HG02943 (cell line): ENCODE measurements around the gene IL1RAPL1.

Experiments
- ATAC-seq: cut with Tn5 transposase; IDR thresholded peaks from one replicate; pipeline ENCODE4 v1.9.1; 2021; ENCODE audit warnings: mild to moderate bottlenecking, low read depth, moderate library complexity; ENCODE audit not compliant: unreplicated experiment

The IL1RAPL1 gene

DNA sequence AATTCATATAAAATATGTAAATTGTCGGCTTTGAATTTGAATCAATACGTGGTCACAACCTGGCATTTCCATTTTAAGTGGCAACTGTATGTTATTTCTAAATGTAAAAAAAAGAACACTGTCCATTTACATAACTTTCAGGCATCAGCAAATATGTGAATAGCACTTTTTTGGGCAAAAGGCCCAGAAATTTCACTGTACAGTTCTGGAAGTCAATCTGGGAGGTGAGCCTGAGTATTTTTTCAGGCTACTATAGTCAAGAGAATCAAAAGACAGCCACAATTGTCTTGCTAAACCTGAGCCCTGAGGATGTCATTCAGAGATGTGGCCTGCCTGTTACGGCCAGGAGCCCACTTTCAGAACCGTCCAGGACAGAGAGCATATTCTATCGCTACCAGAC lies 1084.2 kb downstream of the IL1RAPL1 start:
- ATAC-seq = no peak

DNA sequence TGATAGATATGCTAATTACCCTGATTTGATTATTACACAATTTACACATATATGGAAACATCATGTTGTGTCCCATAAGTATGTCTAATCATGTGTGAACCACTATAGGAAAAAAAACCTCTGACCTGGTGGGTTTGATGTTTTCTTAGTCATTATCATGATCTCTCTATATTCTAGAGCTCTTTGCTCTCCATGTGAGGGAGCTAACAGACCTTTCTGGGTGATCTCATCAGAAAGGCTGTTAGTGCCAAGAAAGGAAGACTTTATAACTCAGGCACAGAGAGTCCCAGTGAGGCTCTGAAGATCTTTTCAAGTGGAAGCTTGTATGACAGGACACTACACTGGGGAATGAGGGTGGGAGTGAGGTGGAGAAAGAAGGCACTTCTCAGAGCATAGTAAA lies 1100.4 kb downstream of the IL1RAPL1 start:
- no peak for ATAC-seq

DNA sequence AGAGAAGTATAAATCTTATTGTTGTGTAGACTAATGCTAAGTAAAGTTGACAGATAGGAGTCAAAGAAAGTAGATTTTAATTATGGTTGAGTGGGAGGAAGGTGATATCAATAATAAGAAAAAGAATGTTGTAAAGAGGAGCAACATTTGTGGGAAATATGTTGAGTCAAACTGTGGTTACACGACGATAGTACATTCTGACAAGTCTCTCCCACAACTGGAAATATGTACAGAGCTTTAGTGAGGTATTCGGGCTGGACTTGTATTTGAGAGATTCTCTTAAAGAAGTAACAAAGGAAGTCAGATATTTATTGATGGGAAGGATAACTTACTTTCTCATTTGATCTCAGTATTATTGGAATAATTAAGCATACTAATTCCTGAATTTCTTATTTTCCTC lies 1102.8 kb downstream of the IL1RAPL1 start:
- ATAC-seq = no peak

DNA sequence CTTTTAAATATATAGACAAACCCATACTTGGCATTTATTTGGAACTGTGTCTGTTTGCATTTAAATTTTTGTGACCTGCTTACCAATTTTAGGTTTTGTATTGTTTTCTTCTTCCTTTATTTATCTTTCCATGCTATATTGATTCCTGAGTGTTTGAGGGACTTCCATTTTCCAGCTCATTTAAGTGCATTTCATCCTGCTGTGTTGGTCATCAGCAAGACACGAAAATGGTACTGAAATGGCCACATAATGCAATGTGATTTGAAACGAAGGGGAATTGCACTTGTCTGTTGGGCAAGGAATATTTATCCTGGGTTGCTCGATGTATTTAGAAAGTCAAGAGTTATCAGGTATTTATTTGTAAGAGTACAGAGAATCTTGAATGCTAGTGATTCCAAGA lies 1103.8 kb downstream of the IL1RAPL1 start:
- no peak for ATAC-seq

DNA sequence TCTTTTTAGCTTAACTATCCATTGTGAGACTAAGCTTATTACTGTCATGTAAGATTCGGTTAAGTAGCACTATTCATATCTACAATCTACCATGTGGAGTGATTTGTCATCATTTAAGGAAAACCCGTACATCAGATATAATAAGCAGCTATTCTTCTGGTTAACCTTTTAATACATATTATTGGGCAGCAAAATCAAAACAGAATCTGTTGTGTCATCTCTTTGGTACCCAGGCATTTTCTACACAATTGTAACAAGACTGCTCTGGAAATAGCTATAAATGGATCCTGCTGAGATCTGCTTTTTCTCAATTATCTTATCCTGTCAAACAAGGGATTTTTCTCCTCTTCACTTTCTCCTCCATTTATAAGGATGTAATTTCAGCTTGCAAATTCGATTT lies 1106.7 kb downstream of the IL1RAPL1 start:
- ATAC-seq = no peak

DNA sequence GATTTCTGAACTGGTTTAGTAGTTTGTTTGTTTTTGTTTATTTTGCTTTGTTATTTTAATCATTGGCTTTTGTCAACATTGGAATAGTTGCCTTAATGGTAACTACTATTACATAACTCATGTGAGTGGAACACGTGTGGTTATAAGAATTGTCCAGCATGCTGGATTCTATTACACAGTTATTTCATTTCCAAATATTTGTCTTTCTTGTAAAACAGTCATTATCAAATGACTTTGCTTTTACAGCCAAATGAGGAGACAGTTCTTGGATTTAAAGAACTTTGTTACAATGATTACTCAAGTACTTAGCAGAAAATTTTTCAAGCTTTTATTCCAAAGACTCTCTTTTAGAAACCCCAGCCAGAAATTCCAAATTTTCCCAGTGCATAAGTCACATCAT lies 1112.0 kb downstream of the IL1RAPL1 start:
- no peak for ATAC-seq

DNA sequence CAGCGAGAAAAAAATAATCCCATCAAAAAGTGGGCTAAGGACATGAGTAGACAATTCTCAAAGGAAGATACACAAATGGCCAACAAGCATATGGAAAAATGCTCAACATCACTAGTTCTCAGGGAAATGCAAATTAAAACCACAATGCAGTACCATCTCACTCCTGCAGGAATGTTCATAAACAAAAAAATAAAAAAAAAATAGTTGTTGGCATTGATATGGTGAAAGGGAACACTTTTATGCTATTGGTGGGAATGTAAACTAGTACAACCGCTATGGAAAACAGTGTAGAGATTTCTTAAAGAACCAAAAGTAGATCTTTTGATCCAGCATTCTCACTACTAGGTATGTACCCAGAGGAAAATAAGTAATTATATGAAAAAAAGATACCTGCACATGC lies 1119.8 kb downstream of the IL1RAPL1 start:
- no peak for ATAC-seq

DNA sequence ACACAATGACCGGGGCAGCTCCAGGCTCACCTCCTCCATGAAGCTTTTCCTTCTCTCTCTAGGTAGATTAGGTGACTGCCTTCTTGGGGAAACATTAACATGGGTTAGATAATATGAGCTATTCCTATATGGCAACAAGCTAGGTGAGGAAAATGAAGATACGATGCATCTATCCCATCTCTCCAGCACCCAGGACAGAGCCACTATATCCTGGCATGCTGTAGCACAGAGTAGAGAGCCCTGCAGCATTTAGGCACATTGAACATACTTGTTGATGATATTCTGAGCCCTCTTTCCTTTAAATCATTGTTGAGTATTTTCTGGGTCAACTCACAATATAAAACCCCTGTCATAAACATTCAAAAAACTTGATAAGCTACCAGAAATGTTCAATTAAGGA lies 1133.9 kb downstream of the IL1RAPL1 start:
- no peak for ATAC-seq

DNA sequence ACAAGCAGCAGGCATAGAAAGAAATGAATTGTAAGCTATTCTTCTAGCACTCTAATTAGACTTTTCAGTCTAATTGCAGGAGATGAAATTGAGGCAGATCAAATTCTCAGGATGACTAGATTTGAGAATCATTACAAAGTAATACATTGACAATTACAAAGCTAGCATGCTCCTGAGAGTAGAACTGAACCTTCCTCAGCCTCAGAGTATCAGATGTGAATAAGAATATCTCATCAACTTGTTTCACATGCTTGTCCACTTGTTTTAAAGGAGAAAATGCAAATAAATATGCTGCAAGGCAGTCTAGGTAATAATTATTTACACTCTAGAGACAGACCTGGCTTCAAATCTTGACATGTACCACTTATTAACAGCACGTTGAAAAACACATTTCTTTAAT lies 1137.1 kb downstream of the IL1RAPL1 start:
- ATAC-seq = no peak

DNA sequence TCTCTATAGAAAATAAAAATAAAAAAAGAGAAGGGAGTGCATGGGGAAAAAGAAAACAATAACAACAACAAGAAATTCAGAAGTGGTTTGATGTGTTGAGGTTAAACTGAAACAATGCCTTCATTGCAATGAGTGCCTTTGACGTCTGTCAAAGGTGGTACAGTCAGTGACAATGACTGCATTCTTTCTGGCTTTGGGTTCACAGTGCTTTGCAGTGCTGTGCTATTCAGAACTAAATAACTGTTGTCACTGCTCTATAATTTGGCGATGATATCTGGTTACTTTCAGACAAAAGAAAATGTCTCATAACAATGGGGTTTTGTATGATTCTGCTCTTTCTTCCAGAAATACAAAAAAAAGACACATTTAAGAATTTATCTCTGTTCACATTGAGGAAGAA lies 1139.6 kb downstream of the IL1RAPL1 start:
- ATAC-seq = no peak

DNA sequence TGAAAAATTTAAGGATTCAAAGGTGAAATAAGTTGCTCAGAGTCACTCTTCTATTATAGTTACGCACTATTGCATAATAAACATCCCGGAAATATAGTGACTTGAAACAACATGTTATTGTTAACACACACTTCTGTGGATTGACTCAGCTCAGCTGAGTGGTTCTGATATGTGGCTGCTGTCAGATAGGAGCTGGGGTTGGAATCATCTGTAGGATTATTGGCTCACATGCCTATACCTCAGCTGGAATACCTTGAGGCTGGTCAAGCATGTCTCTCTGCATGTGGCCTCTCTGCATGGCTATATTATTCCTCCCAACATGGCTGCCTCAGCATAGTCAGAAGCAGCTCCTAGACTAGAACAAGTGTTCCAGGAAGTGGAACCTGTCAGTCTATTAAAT lies 1141.4 kb downstream of the IL1RAPL1 start:
- ATAC-seq = no peak

DNA sequence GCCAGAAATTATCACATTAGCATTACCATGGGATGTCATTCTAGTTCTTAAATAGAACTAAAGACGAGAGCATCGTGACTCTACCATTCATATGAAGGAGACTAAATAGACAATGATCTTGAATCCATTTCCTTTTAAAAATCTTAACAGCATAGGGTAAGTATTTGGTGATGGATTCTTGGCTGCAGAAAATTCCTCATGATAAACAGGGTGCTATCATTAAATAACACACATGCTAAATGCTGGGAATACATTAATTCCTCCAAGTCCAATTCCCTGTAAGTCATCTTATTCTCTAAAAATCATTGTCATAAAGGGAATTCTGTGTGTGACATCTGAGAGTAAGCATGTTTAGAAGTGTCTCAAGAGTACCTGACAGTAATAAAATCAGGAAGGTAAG lies 1157.7 kb downstream of the IL1RAPL1 start:
- ATAC-seq = no peak

DNA sequence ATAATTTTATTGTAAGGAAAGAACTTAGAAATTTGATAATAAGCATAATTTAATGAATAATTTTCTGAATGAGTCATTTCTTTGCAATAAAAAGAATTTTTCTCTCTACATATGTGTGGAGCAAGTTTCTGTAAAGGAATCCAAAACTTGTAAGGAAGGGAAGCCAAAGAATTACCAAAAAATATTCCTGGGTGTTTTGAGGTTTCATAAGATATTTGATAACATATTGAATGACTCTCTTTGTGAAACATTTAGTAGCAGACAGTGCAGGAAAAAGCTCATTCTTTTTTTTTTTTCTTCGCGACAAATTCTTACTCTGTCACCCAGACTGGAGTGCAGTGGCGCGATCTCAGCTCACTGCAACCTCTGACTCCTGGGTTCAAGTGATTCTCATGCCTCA lies 1159.1 kb downstream of the IL1RAPL1 start:
- ATAC-seq = no peak

DNA sequence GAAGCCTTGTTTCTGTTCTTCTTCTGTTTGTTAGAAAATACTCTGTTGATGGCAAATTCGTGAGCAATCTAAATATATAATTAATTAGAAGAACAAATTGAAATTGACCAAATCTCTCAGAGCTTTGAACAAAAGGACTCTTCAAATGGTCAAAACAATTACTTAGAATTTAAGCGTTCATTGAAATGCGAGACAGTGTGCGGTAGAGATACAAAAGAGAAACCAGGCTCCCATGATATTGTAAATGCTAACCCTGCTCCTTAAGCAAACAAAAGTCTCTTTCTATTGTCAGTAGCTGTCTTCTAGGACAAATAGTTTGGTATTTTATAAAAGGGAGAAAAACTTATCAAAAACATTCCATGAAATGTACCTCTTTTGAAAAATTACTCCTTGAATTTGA lies 1174.8 kb downstream of the IL1RAPL1 start:
- ATAC-seq = no peak

DNA sequence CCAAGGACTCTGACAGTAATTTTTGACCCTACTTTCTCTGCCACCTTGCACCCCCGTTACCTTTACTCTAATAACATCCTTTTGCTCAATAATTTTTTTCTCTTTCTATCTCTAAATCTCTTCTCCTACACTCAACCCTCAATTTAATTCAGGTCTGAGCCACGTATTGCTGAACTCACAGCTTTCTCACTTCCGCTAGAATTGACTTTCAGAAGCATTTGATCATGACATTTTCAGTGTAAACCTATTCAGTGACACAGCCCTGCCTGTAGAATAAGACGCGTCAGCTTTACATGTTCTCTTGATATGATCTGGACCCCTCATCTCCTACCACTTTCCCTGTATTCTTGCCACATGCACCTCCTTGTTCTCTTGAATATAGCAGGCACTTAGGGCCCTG lies 1188.6 kb downstream of the IL1RAPL1 start:
- no peak for ATAC-seq

DNA sequence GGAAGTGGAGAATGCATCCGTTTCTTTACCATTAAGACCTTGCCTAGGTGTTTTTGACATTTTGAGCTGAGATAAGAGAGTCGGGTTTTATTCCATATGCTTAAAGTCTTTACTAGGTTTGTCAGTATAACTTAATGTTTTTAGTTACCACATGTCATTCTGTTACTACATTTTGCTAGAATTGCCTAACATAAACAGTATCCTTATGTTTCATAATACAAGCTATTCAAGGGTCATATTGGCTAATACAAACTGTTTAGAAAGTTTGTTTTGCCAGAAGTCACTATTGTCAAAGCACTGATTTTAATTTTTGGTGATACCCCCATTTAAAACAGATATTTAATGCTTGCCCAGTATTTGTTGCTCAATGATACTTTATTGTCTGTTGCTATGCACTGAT lies 1200.4 kb downstream of the IL1RAPL1 start:
- no peak for ATAC-seq

DNA sequence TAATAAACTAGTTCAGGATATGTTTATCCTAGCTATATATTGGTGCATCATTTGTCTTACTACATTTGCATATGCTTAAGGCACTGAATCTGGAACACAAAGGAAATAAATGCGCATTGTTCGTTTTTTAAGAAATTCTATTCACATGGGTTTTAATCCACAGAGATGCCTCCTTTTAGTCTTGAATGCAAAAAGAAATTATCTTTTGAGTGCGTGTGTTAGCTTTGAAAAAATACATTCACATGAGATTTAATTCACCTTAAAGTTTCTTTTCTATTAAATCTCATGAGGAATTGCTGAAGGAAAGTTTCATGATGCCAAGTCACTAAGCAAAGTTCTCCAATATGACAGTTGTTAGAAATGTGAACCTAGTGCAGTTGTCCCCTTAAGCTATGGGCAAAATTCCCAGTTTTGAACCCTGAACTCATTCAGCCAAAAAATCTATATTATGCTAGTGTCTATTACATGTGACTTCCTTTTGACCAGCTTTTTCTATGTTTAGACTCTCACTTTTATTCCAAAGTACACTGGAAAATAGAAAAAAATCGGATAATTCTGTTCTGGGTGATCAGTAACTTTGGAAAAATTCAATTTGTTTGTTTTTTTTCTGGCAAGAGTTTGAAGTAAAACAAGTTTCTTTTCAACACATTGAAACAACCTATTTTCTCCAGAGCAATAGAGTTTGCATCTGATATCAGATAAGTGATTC lies 1201.9 kb downstream of the IL1RAPL1 start:
- no peak for ATAC-seq

DNA sequence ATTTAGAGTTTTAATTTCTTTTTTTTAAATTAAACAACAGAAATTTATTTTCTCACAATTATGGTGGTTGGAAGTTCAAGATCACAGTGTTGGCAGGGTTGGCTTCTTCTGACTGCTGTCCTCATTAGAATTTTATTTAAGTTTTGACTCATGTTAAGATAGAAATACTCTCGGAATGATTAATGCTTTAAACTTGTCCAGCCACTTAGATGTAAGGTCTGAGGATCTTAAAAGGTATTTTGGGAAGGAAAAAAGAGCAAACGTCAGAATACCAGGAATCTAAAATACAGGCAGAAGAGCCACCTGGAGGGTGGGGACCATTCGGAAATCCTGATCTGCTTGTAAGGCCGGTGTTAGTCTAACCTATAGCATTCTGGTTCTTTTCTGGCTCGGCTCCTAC lies 1205.1 kb downstream of the IL1RAPL1 start:
- no peak for ATAC-seq

DNA sequence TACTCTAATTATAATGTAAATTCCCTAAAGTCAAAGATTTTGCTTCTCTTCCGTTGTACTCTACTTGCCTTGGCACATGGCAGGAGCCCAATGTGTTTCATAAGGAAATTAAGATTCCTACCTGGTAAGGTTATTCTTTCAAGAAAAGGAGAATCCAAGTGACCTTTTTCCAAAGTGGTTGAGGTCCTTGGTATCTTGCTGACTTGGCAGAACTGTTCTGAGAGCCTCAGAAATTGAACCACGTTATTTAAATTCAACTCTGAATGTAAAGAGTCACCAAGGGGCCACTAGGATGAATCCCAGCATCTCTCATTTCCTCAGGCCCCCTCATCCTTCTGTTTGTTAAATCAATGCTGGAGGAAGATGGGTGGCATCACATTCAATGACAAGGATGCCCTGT lies 1209.9 kb downstream of the IL1RAPL1 start:
- no peak for ATAC-seq

DNA sequence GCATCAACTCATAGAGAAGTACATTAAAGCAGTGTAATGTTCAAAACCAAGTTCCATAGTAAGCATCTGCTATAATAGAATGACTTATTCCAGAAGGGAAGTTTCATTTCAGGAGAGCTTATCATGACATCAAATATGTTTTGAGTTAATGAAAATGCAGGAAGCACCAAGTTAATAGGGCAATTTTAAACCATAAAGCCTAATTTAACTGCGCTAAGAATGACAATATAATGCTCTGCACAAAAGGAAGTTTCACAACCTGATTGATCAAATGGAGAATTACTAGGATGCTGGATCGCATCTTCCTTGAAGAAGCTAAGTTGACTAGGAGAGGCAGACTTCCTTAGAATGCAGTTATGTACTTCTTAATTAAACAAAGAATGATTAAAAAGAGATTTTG lies 1211.2 kb downstream of the IL1RAPL1 start:
- no peak for ATAC-seq

DNA sequence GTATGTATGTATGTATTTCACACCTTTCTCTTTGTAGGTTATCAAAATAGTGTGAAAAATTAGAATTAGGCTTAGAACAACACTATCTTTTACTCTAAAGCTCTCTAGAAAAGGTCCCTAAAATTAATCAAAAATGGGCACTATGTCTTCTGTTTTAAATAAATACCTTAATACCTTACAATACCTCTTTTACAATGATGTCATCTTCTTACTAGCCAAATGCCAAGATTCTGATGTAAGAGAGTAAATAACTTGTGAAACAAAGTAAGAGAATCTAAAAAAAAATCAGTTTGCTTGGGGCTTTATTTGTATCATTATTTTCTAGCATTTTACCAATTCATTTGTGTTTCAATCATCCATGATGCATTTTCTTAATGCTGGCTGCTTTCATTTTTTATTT lies 1225.9 kb downstream of the IL1RAPL1 start:
- no peak for ATAC-seq

DNA sequence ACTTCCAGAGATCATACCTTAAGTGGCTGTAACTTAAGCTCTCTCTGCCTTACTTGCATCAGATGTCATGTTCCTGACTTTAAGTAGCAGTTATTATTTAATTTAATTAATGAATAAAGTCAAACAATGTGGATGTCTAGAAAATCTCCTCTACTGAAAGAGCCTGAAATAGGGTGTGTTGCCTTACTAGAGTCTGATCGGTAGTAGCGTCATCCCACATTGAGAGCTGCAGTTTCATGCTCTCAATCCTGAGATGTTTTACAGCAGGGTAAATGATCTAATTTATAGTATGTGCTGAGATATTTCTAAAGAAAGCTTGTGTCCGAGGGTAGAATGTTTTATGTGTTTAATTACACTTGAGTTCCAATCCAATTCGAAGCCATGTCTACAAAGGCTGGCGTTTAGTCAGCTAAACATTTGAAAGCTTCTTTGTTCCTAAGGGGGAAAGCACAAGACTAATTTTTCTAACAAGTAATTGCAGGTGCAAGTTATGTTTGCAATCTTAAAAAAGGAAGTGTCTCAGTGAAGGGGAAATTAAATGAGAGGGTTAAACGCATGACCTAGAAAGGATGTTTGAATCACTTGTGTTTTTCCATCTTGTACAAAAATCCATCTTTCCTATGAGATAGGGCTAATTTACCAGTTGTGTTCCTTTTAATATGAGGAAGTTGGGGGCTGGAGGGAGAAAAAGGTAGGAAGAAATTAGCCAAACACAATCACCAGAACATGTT lies 1237.1 kb downstream of the IL1RAPL1 start:
- no peak for ATAC-seq
